Common myeloid progenitor, CD34-positive (primary cell): ENCODE results near the gene CNP.

Source experiments
- CTCF ChIA-PET: fragments of 350-600 bp; sonication (Branson Sonifier 250); formaldehyde crosslinking; loops from one replicate; lab custom pipeline; 2021; ENCODE audit warnings: antibody characterized with exemption; lab: Charles Lee
- POLR2A ChIA-PET: fragments of 350-600 bp; sonication (Branson Sonifier 250); formaldehyde crosslinking; loops from one replicate; lab custom pipeline; 2021; ENCODE audit warnings: antibody characterized with exemption; lab: Charles Lee
- DNase-seq, 3 donors: peaks; one replicate each; pipeline versions ENCODE4 v3.0.0 to v3.0.0-alpha.2; 2013
- H3K27ac ChIP-seq, 2 experiments: 1 replicate in 1 of 2; 2 replicates in 1 of 2; pipeline ENCODE4 v1.7.0; 2013; ENCODE audit warnings: inconsistent platforms in 2 of 2, low read length in 2 of 2, mild to moderate bottlenecking in 2 of 2, low read depth in 1 of 2, moderate library complexity in 1 of 2; ENCODE audit not compliant: severe bottlenecking in 2 of 2, insufficient read depth in 1 of 2, poor library complexity in 1 of 2
- H3K27me3 ChIP-seq, 5 experiments: replicated peaks in 2 of 5; 1 replicate in 3 of 5; 2 replicates in 2 of 5; pipeline versions ENCODE4 v1.6.1 to v1.7.0; 2013; ENCODE audit warnings: low read length in 4 of 5, mild to moderate bottlenecking in 2 of 5, moderate library complexity in 2 of 5, inconsistent platforms in 1 of 5; ENCODE audit not compliant: insufficient read depth in 5 of 5, control insufficient read depth in 4 of 5
- H3K36me3 ChIP-seq, 4 experiments: 1 replicate in 2 of 4; 2 replicates in 2 of 4; pipeline versions ENCODE4 v1.6.1 to v1.7.0; 2013; ENCODE audit warnings: low read length in 3 of 4, control low read depth in 1 of 4, mild to moderate bottlenecking in 1 of 4; ENCODE audit not compliant: control insufficient read depth in 4 of 4, insufficient read depth in 4 of 4
- H3K4me1 ChIP-seq, 4 experiments: 1 replicate in 3 of 4; 2 replicates in 1 of 4; pipeline versions ENCODE4 v1.6.1 to v1.7.1; 2013; ENCODE audit warnings: low read length in 3 of 4, mild to moderate bottlenecking in 3 of 4, control low read depth in 1 of 4, inconsistent platforms in 1 of 4, moderate library complexity in 1 of 4; ENCODE audit not compliant: control insufficient read depth in 4 of 4, insufficient read depth in 4 of 4; ENCODE audit errors: control extremely low read depth in 1 of 4
- H3K4me3 ChIP-seq, 7 experiments: 1 replicate in 4 of 7; 2 replicates in 3 of 7; pipeline versions ENCODE4 v1.5.1 to v1.7.0; 2013; ENCODE audit warnings: mild to moderate bottlenecking in 7 of 7, low read length in 6 of 7, moderate library complexity in 6 of 7, inconsistent platforms in 2 of 7, low read depth in 2 of 7, control low read depth in 1 of 7; ENCODE audit not compliant: insufficient read depth in 4 of 7, control insufficient read depth in 1 of 7; ENCODE audit errors: extremely low read depth in 1 of 7
- H3K9me3 ChIP-seq, 5 experiments: 1 replicate in 4 of 5; 2 replicates in 1 of 5; pipeline versions ENCODE4 v1.6.1 to v1.7.1; 2013; ENCODE audit warnings: low read length in 4 of 5, mild to moderate bottlenecking in 2 of 5, inconsistent platforms in 1 of 5, low read depth in 1 of 5, moderate library complexity in 1 of 5; ENCODE audit not compliant: control insufficient read depth in 4 of 5, insufficient read depth in 2 of 5; ENCODE audit errors: control extremely low read depth in 1 of 5
- WGBS: methylation state at CpG from one replicate; pipeline ENCODE4 v1.1.5; 2013; ENCODE audit not compliant: insufficient coverage; 5-methylcytosine and 5-hydroxymethylcytosine counted together

Gene CNP

DNA sequence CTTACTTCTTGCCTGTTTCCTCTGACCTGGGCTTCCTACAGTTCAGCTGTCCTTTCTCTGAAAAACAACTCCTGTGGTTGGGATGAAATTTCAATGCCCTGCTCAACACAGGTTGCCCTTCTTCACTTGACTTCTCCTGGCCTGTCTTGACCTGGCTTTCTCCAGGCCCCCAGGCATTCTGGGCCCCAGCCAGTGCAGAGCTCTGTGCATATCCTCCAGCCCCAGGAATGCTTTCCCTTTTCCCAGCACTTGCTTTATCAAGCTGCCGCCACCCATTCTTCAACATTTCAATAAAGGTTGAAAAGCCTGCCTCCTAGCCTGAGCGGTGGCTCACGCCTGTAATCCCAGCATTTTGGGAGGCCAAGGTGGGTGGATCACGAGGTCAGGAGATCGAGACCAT, 25.4 kb upstream of the CNP start:
- Histone ChIP-seq H3K27ac (no peak overlapping the region), H3K4me1 (peaks cover 0 to 3% (median 1%) of the 10 kb centered on the region in 4 experiments), H3K27me3 (no peaks in the 10 kb centered on the region), H3K4me3 (no peak overlapping the region), H3K9me3 (no peaks in the 10 kb centered on the region), H3K36me3 (no peaks in the 10 kb centered on the region)
- no peak for DNase-seq
- WGBS = 100% methylated on average over 1 of the region's 5 CpGs
- CTCF ChIA-PET = interaction anchor here (8.3 kb wide), 1 partner anchor 22 kb away, joined by 37 read pairs; no protein-coding TSS in a partner anchor
- POLR2A ChIA-PET = no interaction called here

DNA sequence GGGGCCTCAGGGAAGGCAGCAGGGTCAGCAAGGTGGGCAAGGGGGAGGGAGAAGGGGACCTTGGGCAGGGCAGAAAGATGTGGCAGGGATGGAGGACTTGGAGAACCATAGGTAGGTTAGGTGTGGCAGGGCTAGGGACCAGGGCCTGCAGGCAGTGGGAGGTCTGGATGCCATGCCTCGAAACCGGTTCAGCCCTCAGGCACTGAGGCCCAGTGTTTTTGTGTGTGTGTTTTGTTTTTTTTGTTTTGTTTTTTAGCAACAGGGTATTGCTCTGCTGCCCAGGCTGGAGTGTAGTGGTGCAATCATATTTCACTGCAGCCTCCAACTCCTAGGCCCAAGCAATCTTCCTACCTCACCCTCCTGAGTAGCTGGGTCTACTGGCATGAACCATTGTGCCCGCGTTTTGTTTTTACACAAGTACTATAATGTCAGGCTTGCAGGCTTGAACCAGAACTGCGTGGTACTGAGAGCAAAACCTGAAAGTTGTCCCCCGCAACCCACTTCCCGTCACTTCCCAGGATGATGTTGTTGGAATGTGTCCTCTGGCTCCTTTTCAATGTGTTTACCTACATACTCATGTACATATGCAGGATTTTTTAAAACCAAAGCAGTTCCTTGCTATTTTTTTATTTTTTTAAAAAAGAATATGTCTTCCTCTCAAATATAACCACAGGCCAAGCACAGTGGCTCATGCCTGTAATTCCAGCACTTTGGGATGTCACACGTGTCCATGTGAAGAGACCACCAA, 23.8 kb upstream of the CNP start:
- ChIA-PET POLR2A (no interaction called here), CTCF (interaction anchor here (8.3 kb wide), 1 partner anchor 20 kb away, joined by 37 read pairs; no protein-coding TSS in a partner anchor)
- no peaks in the 10 kb centered on the region for H3K27me3 ChIP-seq
- no peak for DNase-seq
- no peak overlapping the region for H3K27ac ChIP-seq
- no peak overlapping the region for H3K4me3 ChIP-seq
- H3K4me1 ChIP-seq = peaks cover 0 to 3% (median 1%) of the 10 kb centered on the region in 4 experiments
- H3K36me3 ChIP-seq = no peaks in the 10 kb centered on the region
- no peaks in the 10 kb centered on the region for H3K9me3 ChIP-seq
- 90% methylated on average over 5 of the region's 8 CpGs for whole genome bisulfite sequencing

DNA sequence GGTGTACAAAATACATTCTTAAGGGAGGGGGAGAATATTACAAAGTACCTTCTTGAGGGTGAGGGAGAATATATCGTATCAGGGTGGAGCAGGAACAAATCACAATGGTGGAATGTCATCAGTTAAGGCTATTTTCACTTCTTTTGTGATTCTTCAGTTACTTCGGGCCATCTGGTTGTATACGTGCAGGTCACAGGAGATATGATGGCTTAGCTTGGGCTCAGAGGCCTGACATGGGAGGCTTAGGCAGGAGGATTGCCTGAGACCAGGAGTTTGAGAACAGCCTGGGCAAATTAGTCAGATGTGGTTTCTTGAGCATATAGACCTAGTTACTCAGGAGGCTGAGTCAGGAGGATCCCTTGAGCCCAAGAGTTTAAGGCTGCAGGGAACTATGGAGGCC, 23.1 kb upstream of the CNP start:
- WGBS = 100% methylated on average over 3 of the region's 3 CpGs
- Histone ChIP-seq H3K27ac (no peak overlapping the region), H3K4me3 (no peak overlapping the region), H3K9me3 (no peaks in the 10 kb centered on the region), H3K4me1 (peaks cover 0 to 3% (median 1%) of the 10 kb centered on the region in 4 experiments), H3K36me3 (no peaks in the 10 kb centered on the region), H3K27me3 (no peaks in the 10 kb centered on the region)
- no peak for DNase-seq
- ChIA-PET POLR2A (no interaction called here), CTCF (no interaction called here)

DNA sequence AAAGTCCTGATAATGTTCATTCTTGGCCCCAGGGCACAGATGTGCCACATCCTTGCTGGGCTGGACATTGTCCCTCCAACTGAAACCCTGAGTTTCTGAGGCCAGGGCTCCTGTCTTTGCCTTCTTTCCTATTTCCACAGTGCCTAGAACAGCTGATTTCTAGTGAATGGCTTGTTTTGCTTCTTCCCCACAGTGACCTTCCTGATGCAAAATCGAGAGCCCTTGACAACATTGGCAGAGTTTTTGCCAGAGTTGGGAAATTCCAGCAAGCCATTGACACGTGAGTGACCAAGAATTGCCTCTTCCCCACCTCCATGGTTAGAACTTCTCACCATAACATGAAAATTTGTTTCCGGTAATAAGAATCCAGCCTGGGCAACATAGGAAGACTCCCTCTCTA, 21.7 kb upstream of the CNP start:
- Histone ChIP-seq H3K4me1 (peaks cover 0 to 3% (median 1%) of the 10 kb centered on the region in 4 experiments), H3K36me3 (no peaks in the 10 kb centered on the region), H3K27ac (no peak overlapping the region), H3K4me3 (no peak overlapping the region), H3K27me3 (no peaks in the 10 kb centered on the region), H3K9me3 (no peaks in the 10 kb centered on the region)
- 86% methylated on average over 2 of the region's 3 CpGs for WGBS
- ChIA-PET CTCF (interaction anchor here (0.6 to 2.2 kb wide), 3 partner anchors 14 to 610 kb away, joined by 4 to 7 read pairs (median 5); no protein-coding TSS in a partner anchor), POLR2A (interaction anchor here (0.9 kb wide), 1 partner anchor 13 kb away, joined by 3 read pairs; no protein-coding TSS in a partner anchor)
- DNase-seq = no peak

DNA sequence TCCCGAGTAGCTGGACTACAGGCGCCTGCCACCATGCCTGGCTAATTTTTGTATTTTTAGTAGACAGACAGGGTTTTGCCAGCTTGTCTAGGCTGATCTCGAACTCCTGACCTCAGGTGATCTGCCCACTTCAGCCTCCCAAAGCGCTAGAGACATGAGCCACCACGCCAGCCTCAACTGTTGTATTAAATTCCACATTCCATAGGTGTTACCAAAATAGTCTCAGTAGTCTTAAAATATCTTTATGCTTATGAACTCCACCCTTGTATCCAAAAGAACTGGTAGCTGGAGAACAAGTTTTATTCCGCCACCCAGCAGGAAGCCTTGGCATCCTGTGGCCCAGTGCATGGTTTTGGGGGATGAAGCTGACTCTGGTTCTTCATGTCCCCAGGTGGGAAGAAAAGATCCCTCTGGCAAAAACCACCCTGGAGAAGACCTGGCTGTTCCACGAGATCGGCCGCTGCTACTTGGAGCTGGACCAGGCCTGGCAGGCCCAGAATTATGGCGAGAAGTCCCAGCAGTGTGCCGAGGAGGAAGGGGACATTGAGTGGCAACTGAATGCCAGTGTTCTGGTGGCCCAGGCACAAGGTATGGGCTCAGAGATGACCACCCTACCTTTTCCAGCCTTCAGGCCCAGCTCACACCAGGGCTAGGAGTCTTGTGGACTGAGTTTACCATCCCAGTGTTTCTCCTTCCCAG, 17.7 kb upstream of the CNP start:
- H3K27me3 ChIP-seq = no peaks in the 10 kb centered on the region
- ChIA-PET POLR2A (interaction anchor here (0.6 kb wide), 1 partner anchor 10 kb away, joined by 3 read pairs; no protein-coding TSS in a partner anchor), CTCF (interaction anchor here (1.2 kb wide), 1 partner anchor 14 kb away, joined by 3 read pairs; no protein-coding TSS in a partner anchor)
- H3K9me3 ChIP-seq = no peaks in the 10 kb centered on the region
- no peak for DNase-seq
- no peak overlapping the region for H3K27ac ChIP-seq
- no peak overlapping the region for H3K4me3 ChIP-seq
- WGBS = 95% methylated on average over 9 of the region's 11 CpGs
- no peaks in the 10 kb centered on the region for H3K36me3 ChIP-seq
- peaks cover 0 to 3% (median 1%) of the 10 kb centered on the region in 4 experiments for H3K4me1 ChIP-seq

DNA sequence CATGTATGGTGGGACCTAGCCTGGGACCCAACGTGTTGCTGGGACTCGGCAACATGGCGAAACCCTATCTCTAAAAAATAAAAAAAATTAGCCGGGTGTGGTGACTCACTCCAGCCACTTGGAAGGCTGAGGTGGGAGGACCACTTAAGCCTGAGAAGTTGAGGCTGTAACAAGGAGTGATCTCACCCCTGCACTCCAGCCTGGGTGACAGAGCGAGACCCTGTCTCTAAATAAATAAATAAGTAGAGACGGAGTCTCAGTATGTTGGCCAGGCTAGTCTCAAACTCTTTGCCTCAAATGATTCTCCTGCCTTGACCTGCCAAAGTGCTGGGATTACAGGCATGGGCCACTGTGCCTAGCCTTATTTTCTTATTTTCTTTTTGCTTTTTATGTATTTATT, 10.1 kb upstream of the CNP start:
- ChIA-PET POLR2A (no interaction called here), CTCF (no interaction called here)
- H3K36me3 ChIP-seq = no peaks in the 10 kb centered on the region
- H3K27ac ChIP-seq = no peak overlapping the region
- H3K27me3 ChIP-seq = no peaks in the 10 kb centered on the region
- H3K4me1 ChIP-seq = peaks cover 0 to 21% (median 6%) of the 10 kb centered on the region in 4 experiments
- no peaks in the 10 kb centered on the region for H3K9me3 ChIP-seq
- H3K4me3 ChIP-seq = no peak overlapping the region
- 100% methylated on average over 3 of the region's 6 CpGs for WGBS
- DNase-seq = no peak
